Measurements from ENCODE around the gene MYEOV. TPM values are rescaled to one million over a fixed set of nuclear protein-coding genes. Genes with fewer than 3 reads are reported as not detected.

MYEOV gene
- total RNA-seq, 1 experiment from 2014 or later: 2.9 TPM

GRCh38 chr11:69299023-69299461 lies 5.1 kb downstream of the MYEOV start:
- Histone ChIP-seq H3K36me3 (no peaks in the 10 kb centered on the region), H3K9me3 (replicated peaks) (no peaks in the 10 kb centered on the region), H3K27me3 (no peaks in the 10 kb centered on the region), H3K27ac (peak overlapping the region; percentile 91), H3K4me3 (no peak overlapping the region), H3K4me1 (peaks cover 61% of the 10 kb centered on the region)
- no peak for DNase-seq

- DNase-seq: no peak
- H3K4me3 ChIP-seq: no peak overlapping the region
- H3K27me3 ChIP-seq: no peaks in the 10 kb centered on the region
- no peaks in the 10 kb centered on the region for H3K9me3 ChIP-seq (replicated peaks)
- peak overlapping the region; percentile 91; the same call in 1 of the 2 replicates for H3K27ac ChIP-seq
- peaks cover 61% of the 10 kb centered on the region for H3K4me1 ChIP-seq
- H3K36me3 ChIP-seq: no peaks in the 10 kb centered on the region
Observed at GRCh38 chr11:69299572-69299971, 5.6 kb downstream of the MYEOV start.

- DNase-seq: no peak
- Histone ChIP-seq H3K36me3 (no peaks in the 10 kb centered on the region), H3K4me3 (no peak overlapping the region), H3K27me3 (no peaks in the 10 kb centered on the region), H3K9me3 (replicated peaks) (no peaks in the 10 kb centered on the region), H3K4me1 (peaks cover 61% of the 10 kb centered on the region), H3K27ac (0 out of 2 replicates have a peak overlapping the region, but pooled peaks have one; percentile 1)
Observed at GRCh38 chr11:69300120-69301060, 6.4 kb downstream of the MYEOV start.

- no peak for DNase-seq
- H3K27ac ChIP-seq: peak overlapping the region; percentile 91
- H3K27me3 ChIP-seq: no peaks in the 10 kb centered on the region
- H3K36me3 ChIP-seq: no peaks in the 10 kb centered on the region
- H3K4me3 ChIP-seq: no peak overlapping the region
- peaks cover 61% of the 10 kb centered on the region for H3K4me1 ChIP-seq
- H3K9me3 ChIP-seq (replicated peaks): no peaks in the 10 kb centered on the region
Observed at GRCh38 chr11:69301081-69301454, 7.1 kb downstream of the MYEOV start.

- Histone ChIP-seq H3K4me1 (peaks cover 56% of the 10 kb centered on the region), H3K4me3 (no peak overlapping the region), H3K9me3 (replicated peaks) (no peaks in the 10 kb centered on the region), H3K27me3 (no peaks in the 10 kb centered on the region), H3K27ac (peak overlapping the region; percentile 91), H3K36me3 (no peaks in the 10 kb centered on the region)
- DNase-seq: peak; percentile 96 to 97
Observed at GRCh38 chr11:69301455-69302401, 7.8 kb downstream of the MYEOV start.

GRCh38 chr11:69302447-69303020 lies 8.6 kb downstream of the MYEOV start:
- H3K4me3 ChIP-seq: no peak overlapping the region
- H3K4me1 ChIP-seq: peaks cover 53% of the 10 kb centered on the region
- H3K9me3 ChIP-seq (replicated peaks): no peaks in the 10 kb centered on the region
- no peaks in the 10 kb centered on the region for H3K36me3 ChIP-seq
- no peaks in the 10 kb centered on the region for H3K27me3 ChIP-seq
- no peak for DNase-seq
- H3K27ac ChIP-seq: peak overlapping the region; percentile 91

- Histone ChIP-seq H3K4me3 (no peak overlapping the region), H3K36me3 (no peaks in the 10 kb centered on the region), H3K4me1 (peaks cover 49% of the 10 kb centered on the region), H3K27ac (no peak overlapping the region), H3K27me3 (no peaks in the 10 kb centered on the region), H3K9me3 (replicated peaks) (no peaks in the 10 kb centered on the region)
- no peak for DNase-seq
Observed at GRCh38 chr11:69303427-69303826, 9.5 kb downstream of the MYEOV start.

GRCh38 chr11:69304258-69304657 lies 10.3 kb downstream of the MYEOV start:
- Histone ChIP-seq H3K9me3 (replicated peaks) (no peaks in the 10 kb centered on the region), H3K27me3 (no peaks in the 10 kb centered on the region), H3K27ac (no peak overlapping the region), H3K36me3 (no peaks in the 10 kb centered on the region), H3K4me3 (no peak overlapping the region), H3K4me1 (peaks cover 49% of the 10 kb centered on the region)
- DNase-seq: no peak

- DNase-seq: no peak
- Histone ChIP-seq H3K27me3 (no peaks in the 10 kb centered on the region), H3K27ac (no peak overlapping the region), H3K4me1 (peaks cover 49% of the 10 kb centered on the region), H3K9me3 (replicated peaks) (no peaks in the 10 kb centered on the region), H3K36me3 (no peaks in the 10 kb centered on the region), H3K4me3 (no peak overlapping the region)
Observed at GRCh38 chr11:69304686-69305085, 10.7 kb downstream of the MYEOV start.

GRCh38 chr11:69305885-69306540 lies 12.1 kb downstream of the MYEOV start:
- no peak overlapping the region for H3K4me3 ChIP-seq
- H3K36me3 ChIP-seq: no peaks in the 10 kb centered on the region
- no peaks in the 10 kb centered on the region for H3K9me3 ChIP-seq (replicated peaks)
- H3K4me1 ChIP-seq: peaks cover 49% of the 10 kb centered on the region
- no peak overlapping the region for H3K27ac ChIP-seq
- no peaks in the 10 kb centered on the region for H3K27me3 ChIP-seq
- DNase-seq: no peak

GRCh38 chr11:69306821-69307220 lies 12.9 kb downstream of the MYEOV start:
- no peak for DNase-seq
- H3K27ac ChIP-seq: no peak overlapping the region

GRCh38 chr11:69307421-69307820 lies 13.5 kb downstream of the MYEOV start:
- Histone ChIP-seq H3K4me3 (no peak overlapping the region), H3K9me3 (replicated peaks) (no peaks in the 10 kb centered on the region), H3K4me1 (peaks cover 50% of the 10 kb centered on the region), H3K27ac (no peak overlapping the region), H3K36me3 (no peaks in the 10 kb centered on the region), H3K27me3 (no peaks in the 10 kb centered on the region)
- no peak for DNase-seq

More at GRCh38 chr11:69306821-69307220, 12.9 kb downstream of the MYEOV start:
- Histone ChIP-seq H3K4me3 (no peak overlapping the region), H3K27me3 (no peaks in the 10 kb centered on the region), H3K9me3 (replicated peaks) (no peaks in the 10 kb centered on the region), H3K36me3 (no peaks in the 10 kb centered on the region), H3K4me1 (peaks cover 50% of the 10 kb centered on the region)

GRCh38 chr11:69307871-69308431 lies 14.0 kb downstream of the MYEOV start:
- Histone ChIP-seq H3K4me3 (no peak overlapping the region), H3K36me3 (no peaks in the 10 kb centered on the region), H3K9me3 (replicated peaks) (no peaks in the 10 kb centered on the region), H3K27me3 (no peaks in the 10 kb centered on the region), H3K27ac (no peak overlapping the region), H3K4me1 (peaks cover 50% of the 10 kb centered on the region)
- DNase-seq: no peak

- Histone ChIP-seq H3K4me1 (peaks cover 55% of the 10 kb centered on the region), H3K27ac (peak overlapping the region; percentile 97)
- DNase-seq: no peak
Observed at GRCh38 chr11:69308491-69308911, 14.5 kb downstream of the MYEOV start.

More at GRCh38 chr11:69308491-69308911, 14.5 kb downstream of the MYEOV start:
- Histone ChIP-seq H3K36me3 (no peaks in the 10 kb centered on the region), H3K4me3 (no peak overlapping the region), H3K9me3 (replicated peaks) (no peaks in the 10 kb centered on the region), H3K27me3 (no peaks in the 10 kb centered on the region)
